HG03139 (cell line): ENCODE measurements around the gene CD99.

ENCODE experiments used
- ATAC-seq: cut with Tn5 transposase; IDR thresholded peaks from one replicate; pipeline ENCODE4 v1.9.1; 2021; ENCODE audit not compliant: unreplicated experiment

The CD99 gene

DNA sequence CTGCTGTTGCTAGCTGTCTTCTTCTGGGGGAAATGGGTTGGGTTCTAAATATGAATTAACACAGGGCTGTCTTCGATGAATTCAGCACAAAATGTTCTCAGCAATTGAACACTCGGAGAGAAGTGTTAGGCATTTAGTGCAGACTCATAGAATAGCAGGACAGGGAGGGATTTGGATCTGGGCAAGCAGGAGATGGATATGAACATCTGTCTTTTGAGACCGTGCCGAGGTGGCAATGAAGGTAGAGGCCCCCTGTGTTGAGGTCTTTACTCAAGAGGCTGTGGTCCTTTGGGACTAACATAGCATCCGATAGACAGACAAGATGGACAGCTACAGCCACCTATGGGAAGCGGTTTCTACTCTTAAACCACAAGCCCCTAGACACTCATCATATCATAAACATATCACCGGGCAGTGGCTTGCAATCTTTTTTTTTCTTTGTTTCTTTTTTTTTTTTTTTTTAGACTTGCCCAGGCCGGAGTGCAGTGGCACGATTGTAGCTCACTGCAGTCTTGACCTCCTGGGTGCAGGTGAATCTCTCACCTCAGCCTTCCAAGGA is 6.7 kb downstream of the CD99 start:
- ATAC-seq = peak; percentile 34

DNA sequence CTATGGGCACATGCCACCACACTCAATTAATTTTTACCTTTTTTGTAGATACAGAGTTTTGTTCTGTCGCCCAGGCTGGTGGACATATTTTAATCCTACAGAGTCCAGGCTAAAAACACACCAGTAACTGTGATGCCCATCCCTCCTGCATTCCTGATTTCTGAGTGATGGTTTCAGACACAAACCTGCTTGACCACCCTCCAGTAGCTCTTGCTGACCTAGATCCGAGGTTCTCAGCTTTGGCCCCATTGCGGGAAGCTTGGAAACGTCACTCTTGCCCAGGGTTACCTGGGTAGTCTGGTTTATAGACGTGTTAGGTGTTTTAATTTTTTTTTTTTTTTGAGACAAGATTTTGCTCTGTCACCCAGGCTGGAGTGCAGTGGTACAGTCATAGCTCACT is 7.5 kb downstream of the CD99 start:
- no peak for ATAC-seq

DNA sequence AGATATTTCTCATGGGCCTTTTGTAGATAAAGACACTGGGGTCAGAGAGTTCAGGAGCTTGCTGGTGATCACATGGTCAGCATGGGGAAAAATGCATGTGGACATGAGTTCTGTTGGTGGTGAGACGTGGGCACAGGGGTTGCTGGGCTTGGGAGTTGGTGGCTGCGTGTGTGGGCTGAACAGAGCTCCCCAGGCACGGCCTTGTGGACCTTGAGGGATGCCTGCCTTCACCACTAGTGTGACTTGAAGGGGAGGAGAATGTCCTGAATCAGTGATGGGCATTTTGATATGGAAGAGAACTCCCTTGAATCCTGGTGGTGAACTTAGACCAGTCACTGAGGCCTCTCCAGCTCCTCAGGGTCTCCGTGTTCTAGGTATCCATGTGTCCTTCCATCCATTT is 8.9 kb downstream of the CD99 start:
- no peak for ATAC-seq

DNA sequence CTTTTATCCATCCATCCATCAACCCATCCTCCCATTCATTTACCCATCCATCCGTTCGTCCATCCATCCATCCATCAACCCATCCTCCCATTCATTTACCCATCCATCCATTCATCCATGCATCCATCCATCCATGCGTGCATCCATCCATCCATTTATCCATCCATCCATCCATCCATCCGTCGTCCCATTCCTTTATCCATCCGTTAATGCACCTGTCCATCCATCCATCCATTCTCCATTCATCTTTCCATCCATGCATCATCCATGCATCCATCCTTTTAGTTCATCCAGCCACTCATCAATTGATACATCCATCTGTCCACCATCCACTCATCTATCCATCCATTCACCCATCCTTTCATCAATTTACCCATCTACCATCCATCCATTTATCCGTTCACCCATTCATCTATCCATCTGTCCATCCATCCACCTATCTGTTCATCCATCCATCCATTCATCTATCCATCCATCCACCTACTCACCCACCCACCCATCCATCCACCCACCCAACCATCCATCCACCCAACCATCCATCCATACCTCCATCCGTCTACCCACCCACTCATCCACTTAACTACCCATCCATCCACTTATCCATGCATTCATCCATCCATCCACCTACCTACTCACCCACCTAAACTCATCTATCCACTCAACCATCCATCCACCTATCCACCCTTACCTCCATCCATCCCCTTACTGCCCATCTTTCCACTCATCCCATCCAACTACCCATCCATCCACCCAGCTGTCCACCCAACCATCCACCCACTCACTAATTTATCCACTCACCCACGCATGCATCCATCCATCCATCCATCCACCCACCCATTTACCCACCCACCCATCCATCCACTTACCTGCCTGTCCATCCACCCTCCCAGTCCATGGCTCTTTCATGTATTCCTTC is 9.6 kb downstream of the CD99 start:
- no peak for ATAC-seq

DNA sequence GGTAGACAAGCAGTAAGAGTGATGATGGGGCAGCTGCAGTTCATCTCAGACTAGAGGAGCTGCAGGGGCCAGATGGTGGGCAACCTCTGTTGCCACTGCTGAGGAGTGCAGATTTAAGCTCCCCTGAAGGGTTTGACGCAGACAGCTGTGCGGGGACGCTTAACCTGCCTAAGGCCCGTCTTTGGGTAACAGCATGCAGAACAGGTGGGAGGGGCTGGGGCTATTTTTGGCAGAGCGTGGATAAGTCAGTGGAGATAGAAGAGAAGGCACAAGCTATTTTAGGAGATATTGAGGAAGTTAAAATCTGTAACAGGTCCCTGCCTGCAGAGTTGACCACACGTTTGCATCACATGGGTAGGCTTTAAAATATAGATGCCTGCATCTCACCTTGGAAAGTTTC is 10.5 kb downstream of the CD99 start:
- ATAC-seq = no peak

DNA sequence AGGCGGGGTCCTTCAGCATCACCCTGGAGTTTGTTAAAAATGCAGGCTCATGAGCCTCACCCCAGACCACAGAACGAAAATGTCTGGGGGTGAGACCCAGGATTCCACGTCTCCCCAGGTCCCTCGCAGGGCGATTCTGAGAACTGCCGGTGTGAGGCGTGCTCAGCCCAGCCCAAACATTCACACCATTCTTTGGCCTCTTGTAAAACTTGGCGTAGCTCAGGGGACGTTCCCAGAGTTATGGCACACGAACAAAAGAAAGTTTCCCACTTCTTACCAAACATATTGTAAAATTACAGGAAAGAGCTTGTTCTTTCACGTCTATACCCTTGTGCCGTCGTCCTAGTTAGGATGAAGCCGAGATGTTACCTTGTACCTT is 12.9 kb downstream of the CD99 start:
- no peak for ATAC-seq

DNA sequence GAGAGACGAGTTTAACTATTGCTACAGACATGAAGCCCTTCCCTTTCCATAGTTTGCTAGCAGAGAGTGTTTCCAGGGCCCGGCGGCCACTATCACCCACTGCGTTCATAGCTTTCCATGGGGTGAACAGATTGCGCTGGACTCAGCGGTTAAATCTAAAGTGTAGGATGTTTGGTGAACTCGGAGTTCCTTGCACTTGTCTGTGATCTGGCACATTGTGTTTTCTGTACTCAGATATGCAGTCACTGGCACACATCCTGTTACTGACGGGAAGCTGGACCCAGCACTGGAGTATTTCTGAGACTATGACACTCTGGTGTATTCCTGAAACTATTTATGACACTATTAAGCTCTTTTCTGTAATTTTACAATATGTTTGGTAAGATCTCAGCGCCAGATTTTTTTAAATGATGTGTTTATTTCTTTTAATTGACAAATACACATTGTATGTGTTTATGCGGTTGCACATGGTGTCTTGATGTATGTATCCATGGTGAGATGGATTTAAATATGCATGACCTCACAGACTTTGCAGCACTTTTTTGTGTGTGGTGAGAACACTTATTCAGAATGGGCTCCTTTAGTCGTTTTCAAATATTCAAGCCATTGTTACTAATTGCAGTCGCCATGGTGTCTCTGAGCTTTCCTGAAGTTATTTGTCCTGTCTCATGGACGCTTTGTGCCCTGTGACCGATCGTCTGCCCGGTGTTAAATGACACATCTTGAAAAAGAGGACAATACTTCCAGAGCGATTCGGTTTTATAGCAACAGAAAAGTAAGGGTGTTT is 14.1 kb downstream of the CD99 start:
- no peak for ATAC-seq

DNA sequence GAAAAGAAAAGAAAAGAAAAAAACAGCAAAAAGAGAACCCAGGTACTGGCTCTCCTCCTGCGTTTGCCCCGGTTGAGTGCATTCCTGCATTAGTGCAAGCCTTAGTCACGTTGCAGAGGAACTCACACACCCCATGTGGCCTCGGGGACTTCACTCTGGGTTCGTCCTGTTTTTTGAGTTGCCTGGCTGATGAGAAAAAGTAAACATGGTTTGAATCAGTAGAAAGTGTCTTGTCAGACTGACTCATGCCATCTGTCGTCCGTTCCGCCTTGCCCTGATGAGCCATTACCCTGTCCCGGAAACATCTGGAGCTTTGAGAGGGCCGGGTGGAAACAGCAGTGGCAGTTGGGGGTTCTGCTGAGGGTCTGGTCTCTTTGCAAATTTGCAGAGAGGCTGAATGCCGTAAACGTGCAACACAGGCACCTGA is 16.3 kb downstream of the CD99 start:
- peak; percentile 86 for ATAC-seq

DNA sequence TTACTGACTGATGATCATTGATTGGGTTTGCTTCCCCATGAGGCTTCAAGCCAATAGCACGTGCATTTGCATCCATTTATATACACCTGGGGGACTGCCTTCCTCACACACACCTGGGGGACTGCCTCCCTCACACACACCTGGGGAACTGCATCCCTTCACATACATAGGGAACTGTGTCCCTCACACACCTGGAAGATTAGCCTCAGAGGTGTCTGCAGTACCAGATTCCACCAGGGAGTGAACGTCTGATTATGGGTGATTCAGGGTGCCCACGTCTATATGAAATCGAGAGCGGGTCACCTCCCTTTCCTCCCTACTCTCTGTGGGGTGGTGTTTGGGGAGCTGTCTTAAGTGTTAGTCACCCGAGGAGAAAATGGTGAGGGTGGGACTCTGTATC is 16.9 kb downstream of the CD99 start:
- no peak for ATAC-seq

DNA sequence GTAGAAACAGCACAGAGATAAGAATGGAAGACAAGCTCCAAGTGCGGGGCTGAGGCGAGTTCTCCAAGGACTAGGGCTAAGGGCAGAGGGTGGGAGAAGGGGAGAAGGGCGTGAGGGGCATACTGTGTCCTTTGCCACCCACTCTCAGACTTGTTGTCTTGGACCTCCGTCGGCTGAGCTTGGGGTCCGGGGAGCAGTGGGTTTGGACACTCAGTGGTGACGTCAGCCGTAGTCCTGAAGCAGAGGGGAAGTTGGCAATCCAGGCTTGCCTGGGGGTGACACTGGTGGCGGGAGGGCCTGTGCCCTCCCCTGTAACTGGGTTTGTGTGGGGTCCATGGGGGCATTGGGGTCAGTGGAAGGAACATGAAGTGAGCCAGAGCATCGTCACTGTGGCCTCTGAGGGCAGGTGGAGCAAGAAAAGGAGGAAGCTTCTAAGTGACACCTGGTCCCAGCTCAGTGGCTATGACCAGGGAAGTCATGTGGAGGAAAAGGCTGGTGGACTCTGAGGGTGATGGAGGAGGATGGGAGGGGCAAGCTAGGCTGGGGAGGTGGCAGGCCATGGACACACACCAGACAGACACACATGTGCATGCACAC is 17.6 kb downstream of the CD99 start:
- ATAC-seq = no peak

DNA sequence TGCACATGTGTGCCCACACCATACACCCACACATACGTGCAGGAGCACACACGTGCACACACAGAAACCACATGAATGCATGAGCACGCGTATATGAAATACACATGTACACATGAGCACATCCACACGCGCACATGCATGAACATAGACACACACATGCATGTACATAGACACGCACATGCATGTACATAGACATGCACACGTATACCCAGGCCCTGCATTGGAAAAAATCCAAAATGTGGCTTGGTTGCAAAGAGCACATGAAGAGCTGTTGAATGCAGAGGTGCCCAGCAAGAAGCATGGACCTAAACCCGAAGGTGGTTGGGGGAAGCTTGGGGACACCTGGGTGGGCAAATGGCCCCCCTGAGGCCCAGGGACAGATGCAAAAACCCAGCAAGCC is 18.5 kb downstream of the CD99 start:
- no peak for ATAC-seq

DNA sequence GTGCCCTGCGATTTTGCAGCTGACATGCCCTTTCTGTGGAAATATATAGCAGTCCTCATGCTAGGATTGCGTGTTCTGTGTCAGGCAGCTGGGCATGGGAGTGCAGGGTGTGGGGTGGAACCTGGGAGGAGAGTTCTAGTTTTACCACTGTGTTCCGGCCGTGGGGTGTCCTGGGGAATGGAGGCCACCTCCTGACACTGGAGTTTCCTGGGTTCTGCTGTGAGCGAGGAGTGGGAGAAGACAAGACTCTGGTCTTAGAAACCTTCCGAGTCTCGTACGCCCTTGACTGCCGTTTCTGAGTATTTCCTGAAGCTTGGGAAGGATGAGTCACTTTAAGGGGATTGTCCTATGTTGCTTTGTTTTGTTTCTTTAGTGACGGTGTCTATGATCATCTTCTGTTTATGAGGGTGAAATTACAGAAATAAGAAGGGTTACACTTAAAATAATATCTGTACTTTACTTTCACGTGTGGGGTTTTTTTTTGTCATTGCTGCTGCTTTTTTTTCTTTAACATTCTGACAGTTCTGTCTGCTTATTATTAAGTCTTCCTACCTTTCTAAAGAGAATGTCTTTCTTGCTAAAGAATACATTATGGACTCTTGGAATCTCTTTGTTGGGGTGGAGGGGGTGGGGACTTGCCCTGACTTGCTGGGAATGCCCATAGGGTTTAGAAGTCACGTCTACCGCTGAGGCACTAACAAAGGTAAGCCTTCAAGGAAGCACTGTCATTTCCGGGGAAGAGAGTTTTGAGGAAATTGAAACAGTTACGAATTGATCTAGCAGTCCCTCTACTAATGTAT is 19.1 kb downstream of the CD99 start:
- no peak for ATAC-seq

DNA sequence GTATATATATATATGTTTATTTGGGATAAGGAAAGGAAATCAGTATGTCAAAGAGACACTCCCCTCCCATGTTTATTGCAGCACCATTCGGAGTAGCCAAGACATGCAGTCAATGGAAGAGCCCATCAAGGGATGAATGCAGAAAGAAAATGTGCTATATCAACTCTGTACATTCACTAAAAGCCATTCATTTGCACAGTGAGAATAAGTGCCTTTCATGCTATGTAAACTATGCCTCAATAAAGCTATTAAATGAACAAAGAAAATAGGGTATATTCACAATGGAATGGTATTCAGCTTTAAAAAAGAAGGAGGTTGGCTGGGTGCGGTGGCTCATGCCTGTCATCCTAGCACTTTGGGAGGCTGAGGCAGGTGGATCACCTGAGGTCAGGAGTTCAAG is 20.3 kb downstream of the CD99 start:
- ATAC-seq = no peak

DNA sequence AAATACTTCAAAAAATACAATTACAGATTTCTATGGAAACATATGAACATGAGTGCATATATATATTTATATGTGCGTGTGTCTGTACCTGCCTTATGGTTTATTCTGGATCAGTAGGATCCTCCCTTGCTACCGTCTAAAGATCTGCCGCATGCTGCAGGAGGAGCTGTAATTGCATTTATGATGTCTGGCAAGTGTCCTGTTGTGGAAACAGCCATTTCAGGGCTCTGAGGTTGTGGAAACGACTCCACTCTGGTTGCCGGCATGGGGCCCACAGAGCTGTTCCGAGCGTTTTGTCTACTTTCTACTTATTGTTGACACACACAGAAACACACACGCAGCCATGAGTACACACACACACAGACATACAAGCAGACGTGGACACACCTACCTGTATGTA is 21.3 kb downstream of the CD99 start:
- ATAC-seq = no peak

DNA sequence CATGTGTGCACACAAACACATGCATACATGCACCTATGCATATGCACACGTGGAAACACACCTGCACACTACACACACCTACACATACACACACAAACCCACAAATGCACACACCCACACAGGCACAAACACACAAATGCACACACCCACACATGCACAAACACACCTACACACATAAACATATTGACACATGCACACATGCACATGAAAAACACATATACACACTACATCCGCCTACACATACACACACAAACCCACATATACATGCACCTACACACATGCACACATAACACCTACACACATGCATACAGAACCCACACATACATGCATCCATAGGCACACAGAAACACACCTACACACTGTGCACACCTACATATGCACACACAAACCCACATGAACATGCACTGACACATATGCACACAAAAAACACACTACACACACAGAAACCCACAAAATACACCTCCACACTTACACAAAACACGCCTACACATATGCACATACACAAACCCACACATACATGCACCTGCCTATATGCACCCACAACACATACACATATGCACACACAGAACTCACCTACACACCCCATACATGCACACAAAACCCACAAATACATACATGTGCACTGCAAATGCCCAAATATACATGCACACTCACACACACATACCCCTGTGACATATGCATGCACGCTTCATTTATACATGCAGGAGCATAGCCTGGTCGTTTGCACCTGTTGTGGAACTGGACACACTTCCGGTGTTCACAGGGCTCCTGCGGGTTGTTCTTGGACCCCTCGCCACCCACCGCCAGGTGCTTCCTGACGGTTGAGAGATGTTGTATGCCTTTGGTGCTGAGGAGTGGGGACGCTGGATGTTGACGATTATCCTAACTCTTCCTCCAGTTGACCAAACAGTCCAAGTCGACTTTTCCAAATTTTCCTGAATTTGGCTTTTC is 22.1 kb downstream of the CD99 start:
- no peak for ATAC-seq

DNA sequence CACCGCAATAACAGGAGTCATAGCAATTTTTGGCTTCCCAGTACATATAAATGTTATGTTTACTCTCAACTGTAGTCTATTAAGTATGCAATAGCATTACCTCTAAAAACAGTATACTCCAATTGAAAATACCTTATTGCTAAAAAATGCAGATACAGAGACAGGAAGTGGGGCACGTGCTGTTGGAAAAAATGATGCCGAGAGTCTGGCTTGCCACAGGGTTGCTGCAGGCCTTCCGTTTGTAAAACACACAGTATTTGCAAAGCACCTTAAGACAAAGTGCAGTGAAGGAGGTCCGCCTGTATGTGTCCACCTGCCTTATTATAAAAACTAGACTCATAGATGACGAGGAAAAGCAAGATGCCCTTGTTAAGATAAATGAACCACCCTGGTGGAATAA is 23.5 kb downstream of the CD99 start:
- no peak for ATAC-seq

DNA sequence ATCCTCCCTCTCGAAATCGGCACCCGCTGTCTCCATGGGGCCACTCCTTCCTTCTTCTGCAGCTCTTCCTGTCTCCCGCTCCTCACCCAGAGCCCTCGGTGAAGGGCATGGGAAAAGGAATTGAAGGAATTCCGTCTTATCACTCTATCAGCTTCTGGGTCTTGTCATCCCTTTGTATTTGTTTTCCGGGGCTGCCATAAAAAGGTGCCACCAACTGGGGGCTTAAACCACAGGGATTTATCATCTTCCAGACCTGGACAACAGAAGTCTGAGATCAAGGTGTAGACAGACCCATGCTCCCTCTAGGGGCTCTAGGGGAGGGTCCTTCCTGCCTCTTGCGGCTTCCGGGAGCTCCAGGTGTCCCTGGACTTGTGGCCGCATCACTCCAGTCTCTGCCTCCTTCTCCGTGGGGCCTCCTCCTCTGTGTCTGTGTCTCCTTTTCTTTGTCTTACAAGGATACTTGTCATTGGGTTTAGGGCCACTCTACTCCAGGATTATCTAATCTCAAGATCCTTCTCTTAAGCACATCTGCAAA is 24.0 kb downstream of the CD99 start:
- no peak for ATAC-seq

DNA sequence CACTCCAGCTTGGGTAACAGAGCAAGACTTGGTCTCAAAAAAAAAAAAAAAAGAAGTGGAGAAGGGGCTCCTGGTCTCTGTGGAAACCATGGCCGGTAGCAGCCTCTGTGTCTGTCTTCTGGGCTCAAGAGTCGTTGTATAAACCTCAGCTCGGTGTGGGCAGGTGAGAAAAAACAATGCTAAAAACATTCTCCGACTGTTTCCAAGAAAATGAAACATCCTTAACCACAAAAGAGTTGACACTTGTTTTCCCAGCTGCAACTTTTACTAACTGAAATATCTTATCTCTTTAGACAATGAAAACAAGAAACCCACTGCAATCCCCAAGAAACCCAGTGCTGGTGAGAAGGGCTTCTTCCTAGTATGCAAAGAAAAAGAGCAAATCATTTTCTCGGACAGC is 26.2 kb downstream of the CD99 start:
- no peak for ATAC-seq

DNA sequence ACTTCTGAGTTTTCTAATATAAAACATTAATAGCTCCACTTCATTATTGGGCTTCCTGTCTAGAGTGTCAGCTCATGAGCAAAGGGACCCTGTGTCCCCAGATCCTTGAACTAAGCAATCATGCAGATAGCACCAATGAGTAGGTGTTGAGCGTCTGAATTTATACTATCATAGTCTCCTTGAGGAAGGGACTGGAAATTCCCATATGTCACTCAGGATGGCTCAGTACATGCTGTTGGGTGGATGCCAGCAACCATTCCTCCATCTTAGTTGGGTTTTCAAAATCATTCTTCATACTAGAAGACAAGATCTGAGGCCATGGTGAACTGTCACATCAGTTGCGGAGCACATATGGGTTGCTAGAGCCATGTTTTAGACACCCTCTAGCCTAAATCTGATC is 27.7 kb downstream of the CD99 start:
- no peak for ATAC-seq
